HG02759 (cell line): ENCODE measurements around the gene HSPA6.
"Not testable (repeated sequence)": the region's sequence is repeated elsewhere in the genome, so short reads cannot be mapped to it uniquely, and the experiment has no call there.

ENCODE experiments used
- ATAC-seq: cut with Tn5 transposase; IDR thresholded peaks from one replicate; pipeline ENCODE4 v1.9.1; 2021; ENCODE audit warnings: mild to moderate bottlenecking, moderate library complexity; ENCODE audit not compliant: unreplicated experiment

The HSPA6 gene

GRCh38 chr1:161523817-161524741 lies at the start of gene HSPA6:
Gene HSPA6 (plus strand): TSS chr1:161524540. CDS start chr1:161524659, 119 bp downstream.
- peak; percentile 69 for ATAC-seq

DNA sequence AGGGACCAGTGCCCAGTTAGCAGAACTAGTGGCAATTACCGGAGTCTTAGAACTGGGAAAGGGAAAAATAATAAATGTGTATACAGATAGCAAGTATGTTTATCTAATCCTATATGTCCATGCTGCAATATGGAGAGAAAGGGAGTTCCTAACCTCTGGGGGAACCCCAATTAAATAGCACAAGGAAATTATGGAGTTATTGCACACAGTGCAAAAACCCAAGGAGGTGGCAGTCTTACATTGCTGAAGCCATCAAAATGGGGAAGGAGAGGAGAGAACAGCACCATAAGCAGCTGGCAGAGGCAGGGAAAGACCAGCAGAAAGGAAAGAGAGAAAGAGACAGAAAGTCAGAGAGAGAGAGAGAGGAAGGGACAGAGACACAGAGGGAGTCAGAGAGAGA lies 46.6 kb upstream of the HSPA6 start:
- not testable (repeated sequence) for ATAC-seq

DNA sequence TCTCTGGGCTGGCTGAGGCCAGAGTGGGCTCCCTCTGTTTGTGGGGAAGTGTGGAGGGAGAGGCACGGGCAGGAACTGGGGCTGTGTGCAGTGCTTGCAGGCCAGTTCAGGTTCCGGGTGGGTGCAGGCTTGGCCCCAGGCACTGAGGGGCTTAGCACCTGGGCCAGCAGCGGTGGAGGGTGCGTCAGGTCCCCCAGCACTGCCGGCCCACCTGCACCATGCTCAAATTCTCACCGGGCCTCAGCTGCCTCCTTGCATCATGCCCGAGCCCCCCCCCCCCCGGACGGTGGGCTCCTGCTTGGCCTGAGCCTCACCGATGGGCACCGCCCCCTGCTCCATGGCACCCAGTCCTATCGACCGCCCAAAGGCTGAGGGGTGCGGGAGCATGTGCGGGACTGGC lies 45.4 kb upstream of the HSPA6 start:
- no peak for ATAC-seq

DNA sequence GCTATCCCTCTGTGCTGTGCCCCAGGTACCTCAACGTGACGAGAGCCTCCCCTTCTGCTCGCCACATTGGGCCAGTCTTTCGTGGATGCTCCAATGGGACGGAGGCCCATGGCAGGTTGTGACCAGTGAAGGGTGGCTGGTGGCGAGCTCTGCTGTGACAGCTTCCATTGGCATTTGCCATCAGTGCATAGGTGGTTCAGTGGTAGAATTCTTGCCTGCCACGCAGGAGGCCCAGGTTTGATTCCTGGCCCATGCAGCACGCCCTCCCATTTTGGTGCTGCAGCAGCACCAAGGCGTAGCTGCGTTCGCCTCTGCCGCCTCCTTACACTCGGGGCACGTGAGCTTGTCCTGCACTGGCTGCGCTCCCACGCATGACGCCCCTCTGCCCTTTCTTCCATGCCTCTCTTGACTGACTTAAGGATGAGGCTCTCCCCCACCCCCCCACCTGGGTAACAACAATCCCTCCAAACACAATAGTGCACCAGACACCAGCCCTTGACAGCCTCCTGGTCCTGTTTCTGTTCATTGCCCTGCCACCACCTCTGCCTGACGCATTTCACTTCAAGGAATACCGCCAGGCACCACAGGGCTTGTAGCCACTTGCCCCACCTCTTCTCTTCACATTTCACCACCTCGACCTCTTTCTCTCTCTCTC lies 43.8 kb upstream of the HSPA6 start:
- ATAC-seq: no peak

DNA sequence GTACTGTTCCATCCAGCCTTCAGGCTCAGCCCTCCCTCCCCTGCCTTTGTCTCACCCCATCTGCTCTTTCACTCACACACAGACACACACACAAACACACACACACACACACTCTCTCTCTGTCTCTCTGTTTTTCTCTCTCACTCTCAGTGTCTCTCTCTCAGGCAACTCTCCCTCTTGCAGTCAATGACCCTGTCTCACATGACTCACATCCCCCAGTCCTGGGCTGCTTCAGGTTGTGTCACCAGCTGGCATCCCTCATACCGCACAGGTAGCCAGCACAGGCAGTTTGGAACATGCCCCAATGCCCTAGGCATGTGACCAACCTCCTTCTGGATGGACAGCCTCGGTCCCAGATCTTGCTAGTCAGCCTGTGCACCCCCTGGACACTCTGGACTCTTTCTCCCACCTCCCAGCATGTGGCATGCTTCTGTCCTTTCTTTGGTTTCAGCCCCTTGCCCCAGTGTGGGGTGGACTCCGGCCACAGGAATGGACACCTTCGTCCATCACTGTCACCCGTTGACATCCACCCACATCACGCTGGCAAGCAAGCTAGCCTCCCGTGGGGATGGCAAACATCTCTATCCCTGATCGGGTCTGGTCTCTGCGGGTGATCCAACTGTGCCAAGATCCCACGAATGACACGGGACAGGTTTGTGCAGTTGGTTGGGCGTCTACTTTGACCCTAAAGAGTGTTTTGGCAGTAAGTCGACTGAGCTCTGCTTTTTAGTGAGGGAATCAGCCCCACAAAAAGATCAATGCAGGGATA lies 42.5 kb upstream of the HSPA6 start:
- ATAC-seq: no peak

- no peak for ATAC-seq
Measured at GRCh38 chr1:161482610-161483009, 41.7 kb upstream of the HSPA6 start.

DNA sequence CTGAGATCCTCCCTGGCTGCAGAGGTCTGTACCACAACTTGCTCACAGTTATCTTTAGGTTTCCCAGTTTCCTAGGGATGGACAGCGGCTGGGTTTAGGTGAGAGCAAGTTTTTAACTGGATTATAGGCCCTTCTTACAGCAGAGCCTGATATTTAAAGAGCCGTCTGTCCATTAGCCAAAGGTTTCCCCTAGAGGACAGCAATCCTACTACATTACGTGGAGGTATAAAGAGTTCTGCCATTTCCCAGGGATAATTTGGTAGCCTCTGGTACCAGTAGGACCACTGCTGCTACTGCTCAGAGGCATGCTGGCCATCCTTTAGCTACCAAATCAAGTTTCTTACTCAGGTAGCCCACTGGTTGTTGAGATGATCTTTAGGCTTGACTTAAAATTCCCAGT lies 41.0 kb upstream of the HSPA6 start:
- no peak for ATAC-seq

- no peak for ATAC-seq
Measured at GRCh38 chr1:161484613-161485012, 39.7 kb upstream of the HSPA6 start.

DNA sequence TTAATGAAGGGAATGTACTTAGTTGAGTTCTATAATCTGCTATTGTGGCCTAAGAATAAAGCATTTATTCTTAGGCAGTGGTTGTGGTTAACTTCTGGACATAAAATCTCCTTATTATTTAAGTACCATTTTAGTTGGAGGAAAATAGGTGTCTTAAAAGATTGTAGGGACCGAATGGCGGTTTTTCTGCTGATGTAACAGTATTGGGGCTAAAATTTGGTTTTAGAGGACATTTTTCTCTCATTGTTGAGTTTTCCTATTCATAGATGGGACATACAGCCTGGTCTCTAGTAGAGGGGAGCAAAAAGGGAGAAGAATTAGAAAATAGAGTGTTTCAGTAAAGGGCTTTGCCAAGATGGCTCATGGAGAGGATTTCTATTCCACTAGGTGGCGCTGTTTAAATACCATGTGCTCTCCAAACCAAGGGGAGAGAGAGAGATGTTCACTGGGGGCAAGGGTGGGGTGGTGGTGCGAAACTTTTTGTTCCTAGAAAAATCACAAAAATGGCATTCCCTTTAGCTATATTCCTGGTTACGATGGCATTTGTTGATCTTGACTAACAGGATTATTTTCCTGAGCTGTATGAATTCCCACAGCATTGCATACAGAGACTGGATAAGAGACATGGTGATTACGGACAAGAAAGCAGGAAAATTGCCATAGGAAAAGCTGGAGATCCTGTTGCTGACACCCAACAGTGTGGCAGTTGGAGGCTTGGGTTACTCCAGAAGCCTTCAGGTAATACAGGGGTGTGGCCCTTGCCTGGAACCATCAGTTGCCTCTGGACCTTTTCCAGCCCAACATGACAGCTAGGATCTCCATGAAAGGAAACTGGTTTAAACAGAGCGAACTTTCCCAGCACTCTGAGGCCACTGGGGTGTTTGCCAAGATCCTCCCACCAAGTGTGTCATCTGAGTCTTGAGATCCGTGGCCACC lies 37.3 kb upstream of the HSPA6 start:
- ATAC-seq: no peak

DNA sequence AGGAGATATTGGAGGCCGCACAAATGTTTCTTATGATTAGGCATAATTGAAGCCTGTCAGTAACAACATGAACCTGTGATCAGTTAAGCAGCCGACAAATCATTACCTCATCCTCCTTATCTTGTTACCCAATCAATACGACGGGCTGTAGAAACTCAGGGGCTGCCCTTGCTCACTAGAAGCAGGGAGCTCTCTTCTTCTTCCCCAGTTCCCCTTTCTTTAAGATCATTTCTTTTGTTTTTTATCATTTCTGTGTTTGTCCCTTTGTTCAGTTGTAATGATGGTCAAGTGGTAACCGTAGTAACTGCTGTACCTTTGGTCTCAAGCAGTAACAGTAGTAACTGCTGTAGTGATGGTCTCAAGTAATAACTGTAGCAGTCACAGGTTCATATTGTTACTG lies 32.9 kb upstream of the HSPA6 start:
- no peak for ATAC-seq

GRCh38 chr1:161492827-161493226 lies 31.5 kb upstream of the HSPA6 start:
- ATAC-seq: no peak

DNA sequence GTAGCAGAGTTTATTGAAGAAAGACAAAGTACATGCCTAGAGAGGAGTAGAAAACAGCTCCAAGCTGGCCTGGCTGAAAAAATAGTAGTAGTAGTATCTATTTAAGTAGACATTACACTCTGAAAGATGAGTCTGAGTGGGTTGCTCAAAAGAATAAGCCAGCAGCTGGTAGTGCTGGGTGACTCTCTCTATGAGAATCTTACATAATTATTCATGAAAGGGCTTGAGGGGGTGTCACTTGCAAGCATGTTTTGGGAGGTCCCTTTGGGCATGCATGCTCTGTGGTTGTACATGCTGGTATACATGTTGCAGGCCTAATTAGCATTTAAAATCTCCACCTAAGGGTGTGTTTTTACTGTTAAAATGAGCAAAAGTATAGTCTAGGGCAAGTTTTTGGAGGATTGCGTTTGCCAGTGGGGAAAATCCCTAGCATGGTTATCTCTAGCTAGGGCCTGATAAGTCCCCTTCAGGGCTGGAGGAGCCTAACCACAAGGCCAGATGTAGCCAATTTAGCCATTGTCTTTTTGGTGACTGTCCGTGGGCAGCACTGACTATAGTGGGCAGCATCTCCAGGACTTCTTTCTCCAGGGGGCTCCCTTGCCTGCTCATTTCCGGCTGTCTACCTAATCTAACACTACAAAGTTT lies 30.1 kb upstream of the HSPA6 start:
- ATAC-seq: no peak

GRCh38 chr1:161495490-161495889 lies 28.9 kb upstream of the HSPA6 start:
- no peak for ATAC-seq

GRCh38 chr1:161497961-161498360 lies 26.4 kb upstream of the HSPA6 start:
- ATAC-seq: no peak

GRCh38 chr1:161498646-161499045 lies 25.7 kb upstream of the HSPA6 start:
- no peak for ATAC-seq

- no peak for ATAC-seq
Measured at GRCh38 chr1:161499099-161500039, 25.0 kb upstream of the HSPA6 start.

DNA sequence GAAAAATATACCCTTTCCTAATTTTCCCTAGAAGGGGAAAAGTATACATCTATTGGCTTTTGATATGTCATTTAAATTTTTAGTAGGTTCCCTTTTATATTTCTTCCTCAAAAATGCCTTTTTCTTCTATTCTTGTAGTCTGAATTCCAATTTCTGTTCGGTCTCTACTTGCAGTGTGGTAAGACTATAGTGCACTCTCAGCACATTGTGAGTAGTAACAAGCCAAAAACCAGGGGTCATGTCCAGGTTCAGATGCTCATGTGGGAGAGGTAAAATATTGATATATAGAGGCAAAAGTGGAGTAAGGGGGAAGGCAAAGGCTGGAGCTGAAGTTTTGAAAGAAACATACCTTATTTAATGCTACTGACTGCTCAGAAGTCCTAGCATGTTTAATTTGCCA lies 23.1 kb upstream of the HSPA6 start:
- ATAC-seq: no peak

DNA sequence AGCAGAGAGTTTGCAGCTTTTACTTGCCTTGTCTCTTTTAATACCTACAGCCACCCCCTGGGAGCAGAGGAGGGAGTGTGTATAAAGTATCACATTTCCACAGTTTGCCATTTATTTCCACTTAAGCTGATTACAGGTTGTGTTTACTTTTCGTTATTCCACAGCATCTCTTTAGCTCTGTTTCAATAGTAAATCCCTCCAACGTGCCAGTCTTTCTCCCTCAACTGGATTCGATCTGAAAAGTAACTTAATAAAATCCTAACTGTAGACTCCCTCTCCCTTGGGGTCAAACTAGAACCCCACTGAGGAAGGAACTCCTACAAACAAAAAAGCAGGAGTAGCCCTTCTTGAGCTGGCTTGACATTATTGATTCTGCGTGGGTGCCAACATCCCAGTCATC lies 22.2 kb upstream of the HSPA6 start:
- ATAC-seq: no peak
